T-cell (primary cell): ENCODE results near the gene DRD4. TPM values are rescaled to one million over a fixed set of nuclear protein-coding genes. Genes with fewer than 3 reads are reported as not detected.
A peak's percentile ranks its signal among the peaks of the same experiment; 100 is the strongest.

Experiments used
- ATAC-seq, 4 experiments: fragments of 200-7000 bp in 3 of 4; fragments of 150-1000 bp in 1 of 4; cut with Tn5 transposase; replicated peaks in 1 of 4; 1 replicate in 3 of 4; 2 replicates in 1 of 4; pipeline ENCODE4 v1.10.0; 2021; ENCODE audit warnings: moderate library complexity in 3 of 4, mild to moderate bottlenecking in 2 of 4, moderate number of reproducible peaks in 1 of 4
- CTCF ChIA-PET, 2 donors: fragments of 300-600 bp; sonication (Branson Sonifier 250); formaldehyde crosslinking; loops; one replicate each; lab custom pipeline; 2022; ENCODE audit warnings: antibody characterized with exemption in 2 of 2; lab: Charles Lee
- POLR2A ChIA-PET, 2 donors: fragments of 300-600 bp; sonication (Branson Sonifier 250); formaldehyde crosslinking; loops; one replicate each; lab custom pipeline; 2022; ENCODE audit warnings: antibody characterized with exemption in 2 of 2; lab: Charles Lee
- DNase-seq, 35 experiments: peaks; one replicate each; pipeline versions ENCODE4 v3.0.0 to v3.0.0-alpha.2; 2013 to 2023
- H3K27ac ChIP-seq: one replicate; pipeline ENCODE4 v1.5.1; 2013; ENCODE audit warnings: low read length
- H3K27me3 ChIP-seq, 2 experiments: replicated peaks in 1 of 2; 1 replicate in 1 of 2; 2 replicates in 1 of 2; pipeline versions ENCODE4 v1.6.1 to v1.7.0; 2013; ENCODE audit warnings: low read length in 1 of 2, mixed read lengths in 1 of 2; ENCODE audit not compliant: control insufficient read depth in 2 of 2, insufficient read depth in 2 of 2; ENCODE audit errors: extremely low read depth in 1 of 2
- H3K36me3 ChIP-seq, 2 donors: 1 replicate in 1 of 2; 2 replicates in 1 of 2; pipeline versions ENCODE4 v1.6.1 to v1.7.0; 2013; ENCODE audit warnings: low read length in 1 of 2; ENCODE audit not compliant: control insufficient read depth in 2 of 2, insufficient read depth in 1 of 2; ENCODE audit errors: extremely low read depth in 1 of 2
- H3K4me1 ChIP-seq, 2 experiments: 1 replicate in 1 of 2; 2 replicates in 1 of 2; pipeline versions ENCODE4 v1.6.1 to v1.7.0; 2013; ENCODE audit warnings: low read length in 2 of 2, mixed read lengths in 1 of 2; ENCODE audit not compliant: insufficient read depth in 2 of 2, control insufficient read depth in 1 of 2; ENCODE audit errors: extremely low read depth in 1 of 2
- H3K4me3 ChIP-seq, 2 donors: 1 replicate in 1 of 2; 2 replicates in 1 of 2; pipeline versions ENCODE4 v1.5.1 to v1.7.0; 2013; ENCODE audit warnings: mild to moderate bottlenecking in 2 of 2, low read length in 1 of 2, moderate library complexity in 1 of 2; ENCODE audit not compliant: control insufficient read depth in 1 of 2; ENCODE audit errors: extremely low read depth in 1 of 2
- H3K9me3 ChIP-seq: 2 replicates; pipeline ENCODE4 v1.7.0; 2013
- H3K27ac Mint-ChIP-seq, 2 donors: one replicate each; pipeline ENCODE4 v1.8.0; 2020 to 2021; ENCODE audit warnings: mild to moderate bottlenecking in 2 of 2, mixed read lengths in 2 of 2
- H3K27me3 Mint-ChIP-seq, 2 donors: one replicate each; pipeline ENCODE4 v1.8.0; 2021 to 2022; ENCODE audit warnings: mixed read lengths in 2 of 2
- H3K36me3 Mint-ChIP-seq: one replicate; pipeline ENCODE4 v1.8.0; 2021; ENCODE audit warnings: mixed read lengths
- H3K4me1 Mint-ChIP-seq, 3 donors: one replicate each; pipeline ENCODE4 v1.8.0; 2020 to 2022; ENCODE audit warnings: mixed read lengths in 3 of 3, mild to moderate bottlenecking in 1 of 3
- H3K4me3 Mint-ChIP-seq, 3 donors: one replicate each; pipeline ENCODE4 v1.8.0; 2020 to 2022; ENCODE audit warnings: mild to moderate bottlenecking in 3 of 3, mixed read lengths in 3 of 3, moderate library complexity in 3 of 3
- H3K9me3 Mint-ChIP-seq, 3 donors: one replicate each; pipeline ENCODE4 v1.8.0; 2020 to 2022; ENCODE audit warnings: mixed read lengths in 3 of 3
- WGBS: methylation state at CpG from one replicate; pipeline ENCODE4 v1.1.5; 2013; ENCODE audit warnings: missing lambda C conversion rate; ENCODE audit not compliant: insufficient coverage; 5-methylcytosine and 5-hydroxymethylcytosine counted together
- total RNA-seq, 35 experiments: library from RNA in 6 of 35; stranded (reverse) in 6 of 35; fragments of 120-200 nt in 1 of 35; gene quantifications; one replicate each; pipeline versions ENCODE4 v1.2.1 to v1.2.4 and lab custom pipeline; 2013 to 2026

DRD4 gene
- total RNA-seq, 5 donors from 2014 or later (not counting 1 experiment from before 2014, with no cell fraction given): 0.49 to 1.3 (median 0.98) TPM

DNA sequence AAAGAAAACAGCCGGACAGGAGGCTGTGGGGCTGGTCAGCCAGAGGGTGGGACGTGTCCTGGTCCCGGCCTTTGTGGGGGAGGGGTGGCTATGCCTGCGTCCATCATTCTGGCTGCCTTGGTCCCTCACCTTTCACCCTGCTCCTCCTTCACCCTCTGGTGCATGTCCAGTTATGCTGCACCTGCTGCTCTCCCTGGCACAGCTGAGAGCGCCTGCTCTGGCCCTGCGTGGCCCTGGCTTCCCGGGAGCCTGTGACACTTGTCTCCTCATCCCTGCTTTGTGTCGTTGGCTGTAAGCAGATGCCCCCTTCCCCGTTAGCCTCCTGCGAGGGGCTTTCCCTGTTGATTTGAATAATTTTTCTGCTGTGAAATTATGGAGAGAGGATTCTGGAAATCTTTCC, 44.2 kb upstream of the DRD4 start:
- H3K36me3 Mint-ChIP-seq: peaks cover 29% of the 10 kb centered on the region
- ChIA-PET CTCF (no interaction called here), POLR2A (no interaction called here)
- no peak overlapping the region for H3K27ac ChIP-seq
- H3K4me1 Mint-ChIP-seq: peaks cover 14 to 23% (median 19%) of the 10 kb centered on the region in 3 donors
- 100% methylated on average over 3 of the region's 10 CpGs for whole genome bisulfite sequencing
- H3K27me3 ChIP-seq: no peaks in the 10 kb centered on the region
- no peaks in the 10 kb centered on the region for H3K9me3 ChIP-seq
- H3K4me3 ChIP-seq: no peak overlapping the region
- peaks cover 30 to 79% of the 10 kb centered on the region in 2 donors for H3K36me3 ChIP-seq
- H3K9me3 Mint-ChIP-seq: no peaks in the 10 kb centered on the region
- no peak overlapping the region for H3K27ac Mint-ChIP-seq
- DNase-seq (no peak), ATAC-seq (no peak)
- H3K4me1 ChIP-seq: peaks cover 0 to 21% of the 10 kb centered on the region in 2 experiments
- no peaks in the 10 kb centered on the region for H3K27me3 Mint-ChIP-seq
- H3K4me3 Mint-ChIP-seq: no peak overlapping the region

DNA sequence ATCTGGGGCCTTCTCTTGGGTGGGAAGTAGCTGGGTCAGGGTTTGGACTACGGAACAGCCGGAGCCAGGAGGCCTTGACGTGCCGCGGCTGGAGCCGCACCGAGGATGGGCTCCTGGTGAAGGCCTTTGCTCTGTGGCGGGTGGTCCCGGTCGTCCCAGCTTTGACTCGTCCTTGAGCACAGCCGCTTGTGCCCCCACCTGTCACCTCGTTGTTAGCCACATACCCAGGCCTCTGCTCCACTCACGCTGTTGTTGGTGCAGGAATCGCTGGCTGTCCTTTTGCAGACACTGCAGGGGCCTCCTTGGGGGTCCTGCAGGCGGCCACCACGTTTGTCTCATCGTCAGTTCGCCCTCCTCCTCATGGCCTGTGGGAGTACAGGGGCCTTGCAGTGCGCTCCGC, 43.7 kb upstream of the DRD4 start:
- H3K27ac Mint-ChIP-seq: no peak overlapping the region

DNA sequence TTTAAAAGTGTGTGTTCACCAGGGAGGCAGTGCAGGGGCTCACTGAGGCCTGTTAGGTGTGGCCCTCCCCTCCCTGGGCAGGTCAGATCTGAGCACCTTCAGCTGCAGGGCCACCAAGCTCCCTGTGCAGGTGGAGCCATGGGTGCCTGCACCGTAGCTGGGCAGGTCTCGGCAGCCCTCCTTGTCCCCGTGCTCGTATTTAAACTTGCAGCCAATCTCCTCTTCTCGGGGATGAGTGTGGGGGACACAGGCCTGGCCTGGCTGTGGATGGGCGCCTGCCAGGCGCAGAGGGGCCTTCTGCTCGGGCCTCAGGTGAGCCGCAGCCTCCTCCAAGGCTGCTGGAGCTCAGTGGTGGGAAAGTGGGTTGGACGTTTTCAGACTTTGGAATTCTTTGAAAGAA, 41.7 kb upstream of the DRD4 start:
- Histone ChIP-seq H3K27me3 (no peaks in the 10 kb centered on the region), H3K9me3 (no peaks in the 10 kb centered on the region), H3K4me1 (peaks cover 0 to 11% of the 10 kb centered on the region in 2 experiments), H3K36me3 (peaks cover 36 to 85% of the 10 kb centered on the region in 2 donors), H3K27ac (no peak overlapping the region), H3K4me3 (no peak overlapping the region)
- no peak overlapping the region for H3K4me3 Mint-ChIP-seq
- DNase-seq (no peak), ATAC-seq (no peak)
- ChIA-PET POLR2A (no interaction called here), CTCF (no interaction called here)
- H3K9me3 Mint-ChIP-seq: no peaks in the 10 kb centered on the region
- H3K27me3 Mint-ChIP-seq: no peaks in the 10 kb centered on the region
- peaks cover 0 to 9% (median 8%) of the 10 kb centered on the region in 3 donors for H3K4me1 Mint-ChIP-seq
- 95% methylated on average over 6 of the region's 10 CpGs for WGBS
- peaks cover 26% of the 10 kb centered on the region for H3K36me3 Mint-ChIP-seq
- no peak overlapping the region for H3K27ac Mint-ChIP-seq

More for the DNA sequence above, 43.7 kb upstream of the DRD4 start:
- no peak for DNase-seq
- Mint-ChIP-seq H3K4me3 (no peak overlapping the region), H3K9me3 (no peaks in the 10 kb centered on the region), H3K36me3 (peaks cover 29% of the 10 kb centered on the region), H3K27me3 (no peaks in the 10 kb centered on the region), H3K4me1 (peaks cover 10 to 18% (median 15%) of the 10 kb centered on the region in 3 donors)
- peaks cover 30 to 83% of the 10 kb centered on the region in 2 donors for H3K36me3 ChIP-seq
- WGBS: 98% methylated on average over 19 of the region's 21 CpGs
- H3K27ac ChIP-seq: no peak overlapping the region
- H3K27me3 ChIP-seq: no peaks in the 10 kb centered on the region
- CTCF ChIA-PET: no interaction called here
- POLR2A ChIA-PET: no interaction called here
- no peaks in the 10 kb centered on the region for H3K9me3 ChIP-seq
- ATAC-seq: no peak
- no peak overlapping the region for H3K4me3 ChIP-seq
- H3K4me1 ChIP-seq: peaks cover 0 to 16% of the 10 kb centered on the region in 2 experiments

DNA sequence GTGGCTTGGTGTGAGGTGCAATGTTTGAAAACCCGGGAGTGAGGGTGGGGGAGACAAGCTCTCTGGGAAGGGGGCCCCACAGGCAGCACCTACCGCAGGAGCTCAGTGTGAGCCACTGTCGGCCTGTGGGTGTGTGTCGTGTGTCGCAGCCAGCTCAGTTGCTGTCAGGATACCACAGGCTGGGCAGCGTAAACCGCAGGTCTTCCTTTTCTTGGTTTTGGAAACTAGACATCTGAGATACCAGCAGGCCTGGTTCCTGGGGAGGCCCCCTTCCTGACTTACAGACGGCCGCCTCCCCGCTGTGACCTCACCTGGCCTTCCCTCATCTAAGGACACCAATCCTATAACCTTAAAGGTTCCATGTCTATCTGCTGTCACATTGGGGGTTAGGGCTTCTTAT, 40.7 kb upstream of the DRD4 start:
- Histone ChIP-seq H3K27ac (no peak overlapping the region), H3K4me3 (no peak overlapping the region), H3K4me1 (peaks cover 0 to 11% of the 10 kb centered on the region in 2 experiments), H3K27me3 (no peaks in the 10 kb centered on the region), H3K36me3 (peaks cover 43 to 82% of the 10 kb centered on the region in 2 donors), H3K9me3 (no peaks in the 10 kb centered on the region)
- WGBS: 76% methylated on average over 7 of the region's 10 CpGs
- DNase-seq (no peak), ATAC-seq (peak in 1 of 4 experiments; percentile 36)
- ChIA-PET CTCF (no interaction called here), POLR2A (no interaction called here)
- Mint-ChIP-seq H3K4me1 (peaks cover 0 to 9% (median 8%) of the 10 kb centered on the region in 3 donors), H3K27me3 (no peaks in the 10 kb centered on the region), H3K4me3 (no peak overlapping the region), H3K9me3 (no peaks in the 10 kb centered on the region), H3K36me3 (peaks cover 28% of the 10 kb centered on the region), H3K27ac (peak overlapping the region in 1 of 2 donors; percentile 75)

DNA sequence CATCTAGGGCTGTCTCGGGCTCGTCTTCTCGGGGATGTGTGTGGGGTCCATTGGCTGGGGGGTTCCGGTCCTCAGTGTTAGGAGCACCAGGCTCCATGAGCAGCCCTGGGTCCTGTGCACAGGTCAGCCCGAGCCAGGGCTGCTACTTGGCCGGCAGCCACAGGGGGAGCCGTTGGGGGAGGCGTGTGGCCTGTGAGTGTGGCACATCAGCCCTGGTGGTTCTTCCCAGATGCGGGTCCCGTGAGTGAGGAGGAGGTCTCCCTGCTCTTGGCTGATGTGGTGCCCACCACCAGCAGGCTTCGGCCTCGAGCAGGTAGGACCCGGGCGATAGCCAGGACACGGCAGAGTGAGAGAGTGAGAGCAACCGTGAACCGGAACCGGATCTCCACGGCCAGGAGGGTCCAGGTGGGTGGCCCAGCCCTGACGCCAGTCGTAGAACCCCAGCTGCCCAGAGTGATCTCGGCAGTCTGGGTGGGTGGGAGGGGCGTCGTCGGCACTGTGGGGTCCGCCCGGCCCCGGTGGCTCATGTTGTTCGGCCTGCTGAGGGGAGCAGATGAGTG, 39.8 kb upstream of the DRD4 start:
- Mint-ChIP-seq H3K27ac (peak overlapping the region in 1 of 2 donors; percentile 39), H3K36me3 (peaks cover 31% of the 10 kb centered on the region), H3K9me3 (no peaks in the 10 kb centered on the region), H3K4me1 (peaks cover 0 to 9% (median 8%) of the 10 kb centered on the region in 3 donors), H3K4me3 (no peak overlapping the region), H3K27me3 (no peaks in the 10 kb centered on the region)
- ChIA-PET CTCF (no interaction called here), POLR2A (no interaction called here)
- Histone ChIP-seq H3K27ac (no peak overlapping the region), H3K27me3 (no peaks in the 10 kb centered on the region), H3K4me3 (no peak overlapping the region), H3K9me3 (no peaks in the 10 kb centered on the region), H3K36me3 (peaks cover 48 to 85% of the 10 kb centered on the region in 2 donors), H3K4me1 (peaks cover 0 to 11% of the 10 kb centered on the region in 2 experiments)
- DNase-seq: no peak
- WGBS: 95% methylated on average over 21 of the region's 29 CpGs
- ATAC-seq: peak in 2 of 4 experiments; percentile 24 to 28

DNA sequence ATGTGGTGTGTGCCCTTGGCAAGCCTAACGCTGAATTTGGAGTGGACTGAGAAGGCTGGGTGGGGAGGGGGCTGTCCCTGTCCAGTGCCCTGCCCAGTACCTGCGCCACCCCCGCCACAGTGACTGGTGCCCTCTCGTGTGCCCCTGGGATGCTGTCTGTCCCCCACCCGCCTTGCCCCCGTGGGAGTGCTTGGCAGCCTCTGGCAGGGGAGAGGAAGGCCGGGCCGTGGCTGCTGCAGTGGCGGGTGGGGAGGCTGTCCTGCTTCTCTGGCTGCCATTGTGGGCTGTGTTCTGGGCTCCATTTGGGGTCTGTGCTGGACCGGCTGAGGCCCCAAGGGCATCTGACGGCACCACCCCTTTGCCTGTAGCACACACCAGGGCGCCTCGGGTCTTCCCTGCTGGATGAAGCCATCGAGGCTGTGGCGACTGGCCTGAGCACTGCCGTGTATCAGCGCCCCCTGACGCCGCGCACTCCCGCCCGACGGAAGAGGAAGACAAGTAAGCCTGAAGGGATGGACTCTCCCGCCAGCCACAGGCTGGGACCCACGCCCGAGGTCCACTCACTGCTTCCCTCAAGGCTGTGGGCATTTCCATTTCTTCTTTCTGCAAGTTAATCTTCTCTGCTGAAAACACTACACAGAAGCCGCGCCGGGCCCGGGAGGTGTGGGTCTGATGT, 38.9 kb upstream of the DRD4 start:
- peaks cover 45 to 81% of the 10 kb centered on the region in 2 donors for H3K36me3 ChIP-seq
- ATAC-seq (no peak), DNase-seq (no peak)
- 96% methylated on average over 22 of the region's 30 CpGs for WGBS
- no peak overlapping the region for H3K27ac ChIP-seq
- no peaks in the 10 kb centered on the region for H3K9me3 Mint-ChIP-seq
- no peak overlapping the region for H3K4me3 Mint-ChIP-seq
- CTCF ChIA-PET: no interaction called here
- peaks cover 25% of the 10 kb centered on the region for H3K36me3 Mint-ChIP-seq
- H3K27ac Mint-ChIP-seq: no peak overlapping the region
- no peak overlapping the region for H3K4me3 ChIP-seq
- H3K4me1 ChIP-seq: peaks cover 0 to 11% of the 10 kb centered on the region in 2 experiments
- H3K27me3 ChIP-seq: no peaks in the 10 kb centered on the region
- peaks cover 0 to 9% (median 8%) of the 10 kb centered on the region in 3 donors for H3K4me1 Mint-ChIP-seq
- H3K9me3 ChIP-seq: no peaks in the 10 kb centered on the region
- H3K27me3 Mint-ChIP-seq: no peaks in the 10 kb centered on the region
- POLR2A ChIA-PET: no interaction called here
